GM18519 (cell line): ENCODE measurements around the gene UBE2E1.

Experiments
- ATAC-seq: cut with Tn5 transposase; IDR thresholded peaks from one replicate; pipeline ENCODE4 v1.9.1; 2021; ENCODE audit warnings: mild to moderate bottlenecking, moderate library complexity; ENCODE audit not compliant: unreplicated experiment, low FRiP score

UBE2E1 gene

DNA sequence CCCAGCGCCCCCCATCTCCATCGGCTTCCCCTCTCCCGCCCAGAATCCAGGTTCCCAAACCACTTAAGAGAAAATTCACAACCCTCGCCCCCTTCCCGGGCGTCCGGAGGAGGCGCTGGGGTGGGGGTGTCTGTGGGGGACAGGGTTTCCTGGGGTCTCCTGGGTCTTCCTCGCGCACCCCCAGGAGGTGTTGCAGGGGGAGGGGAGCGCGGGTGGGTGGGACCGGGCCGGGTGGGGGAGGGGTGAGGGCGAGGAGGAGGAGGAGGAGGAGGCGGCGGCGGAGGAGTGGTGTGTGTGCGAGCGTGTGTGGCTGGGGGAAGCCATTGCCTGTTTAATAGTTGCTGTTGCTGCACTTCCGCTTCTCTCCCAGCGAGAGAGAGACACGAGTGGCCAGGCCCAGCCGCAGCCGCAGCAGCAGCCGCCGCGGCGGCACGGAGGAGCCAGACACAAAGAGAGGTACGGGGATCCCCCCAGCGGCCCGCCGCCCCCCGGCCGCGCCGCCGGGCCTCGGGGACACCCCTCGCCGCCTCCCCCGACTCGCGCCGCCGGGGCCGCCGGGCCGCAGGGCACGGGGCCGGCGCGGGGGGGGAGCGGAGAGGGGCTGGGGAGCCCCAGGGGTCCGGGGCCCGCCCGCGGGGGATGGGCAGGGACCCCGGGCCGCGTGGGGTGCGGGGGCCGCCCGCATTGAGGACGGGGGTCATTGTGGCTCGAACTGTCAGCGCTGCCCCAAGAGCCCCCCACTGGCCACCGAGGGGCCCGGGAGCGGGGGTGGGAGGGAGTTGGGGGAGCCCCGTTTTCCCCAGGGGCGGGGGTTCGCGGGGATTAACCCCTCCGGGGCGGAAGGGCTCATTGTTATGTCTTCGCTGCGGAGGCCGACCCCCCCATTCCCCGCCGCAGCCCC lies at the start of gene UBE2E1:
Gene UBE2E1 (plus strand): TSS at position 323 of the 901 bp plus-strand sequence. CDS start 1,315 bp downstream, outside the sequence.
- peak; percentile 62 for ATAC-seq

DNA sequence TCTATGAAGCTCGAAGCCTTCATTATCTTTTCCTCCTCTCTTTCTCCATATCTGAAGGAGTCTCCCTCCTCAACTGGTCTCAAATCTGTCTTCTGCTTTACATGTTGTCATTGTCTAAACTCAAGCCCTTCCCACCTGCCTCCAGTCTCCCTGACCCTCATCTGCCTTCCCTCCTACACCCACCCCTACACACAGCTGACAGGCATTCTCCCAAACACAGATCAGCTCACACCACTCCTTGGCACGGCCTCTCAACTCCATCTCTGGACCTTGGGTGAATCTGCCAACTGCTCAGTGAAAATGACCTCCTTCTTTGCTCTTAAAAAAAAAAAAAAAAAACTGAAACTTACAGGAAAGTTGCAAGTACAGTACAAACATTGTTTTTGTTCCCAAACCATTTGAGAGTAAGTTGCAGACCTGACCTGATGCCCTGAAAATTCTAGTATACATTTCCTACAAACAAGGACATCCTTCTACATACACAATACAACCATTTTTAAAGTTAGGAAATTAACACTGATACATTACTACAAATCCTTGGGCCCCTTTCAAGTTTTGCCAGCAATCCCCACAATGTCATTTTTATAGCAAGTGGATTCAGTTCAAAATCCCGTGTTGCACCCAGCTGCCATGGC lies 49.4 kb upstream of the UBE2E1 start:
- no peak for ATAC-seq

DNA sequence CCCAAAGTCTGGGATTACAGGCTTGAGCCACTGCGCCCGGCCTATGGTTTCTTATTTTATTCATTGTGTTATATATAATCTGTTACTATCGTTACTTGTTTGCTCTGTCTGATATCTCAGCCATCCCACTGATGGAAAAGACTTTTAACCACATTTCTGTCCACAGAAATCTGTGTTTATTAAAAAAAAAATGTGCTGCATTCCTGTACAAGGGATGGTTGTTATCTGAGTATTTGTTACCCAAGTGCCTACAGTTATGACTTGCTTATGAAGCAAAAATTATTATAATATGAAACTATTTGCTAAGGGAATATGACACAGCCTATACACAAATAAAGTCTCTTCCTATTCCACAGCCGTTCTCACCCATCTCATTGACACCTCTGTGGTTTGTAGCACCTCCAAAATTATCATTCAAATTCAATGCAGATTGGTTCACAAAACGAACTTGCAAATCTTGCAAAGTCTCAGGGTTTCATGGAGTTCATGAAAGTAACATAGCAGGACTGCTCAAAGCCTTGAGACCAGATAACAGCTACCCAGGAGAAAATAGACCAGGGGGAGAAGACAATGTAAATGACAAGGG lies 47.4 kb upstream of the UBE2E1 start:
- ATAC-seq, result no peak

DNA sequence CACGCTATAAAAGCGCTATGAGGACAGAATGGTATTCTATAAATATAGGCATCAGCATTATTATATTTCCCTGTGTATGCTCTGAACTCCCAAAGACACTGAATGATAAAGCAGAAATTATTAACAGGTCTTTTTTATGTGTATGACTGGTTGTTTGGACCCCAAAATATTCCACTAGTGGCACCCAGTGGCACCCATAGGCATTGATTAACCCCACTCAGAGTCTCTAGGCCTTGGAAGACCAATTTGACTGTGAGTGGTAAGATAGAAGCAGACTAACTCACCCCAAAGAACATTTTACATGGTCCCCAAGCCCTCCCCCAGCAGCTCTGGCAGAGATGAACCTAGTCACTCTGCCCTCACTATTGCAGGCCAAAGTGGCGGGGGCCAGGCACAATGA lies 45.4 kb upstream of the UBE2E1 start:
- peak; percentile 0 for ATAC-seq

DNA sequence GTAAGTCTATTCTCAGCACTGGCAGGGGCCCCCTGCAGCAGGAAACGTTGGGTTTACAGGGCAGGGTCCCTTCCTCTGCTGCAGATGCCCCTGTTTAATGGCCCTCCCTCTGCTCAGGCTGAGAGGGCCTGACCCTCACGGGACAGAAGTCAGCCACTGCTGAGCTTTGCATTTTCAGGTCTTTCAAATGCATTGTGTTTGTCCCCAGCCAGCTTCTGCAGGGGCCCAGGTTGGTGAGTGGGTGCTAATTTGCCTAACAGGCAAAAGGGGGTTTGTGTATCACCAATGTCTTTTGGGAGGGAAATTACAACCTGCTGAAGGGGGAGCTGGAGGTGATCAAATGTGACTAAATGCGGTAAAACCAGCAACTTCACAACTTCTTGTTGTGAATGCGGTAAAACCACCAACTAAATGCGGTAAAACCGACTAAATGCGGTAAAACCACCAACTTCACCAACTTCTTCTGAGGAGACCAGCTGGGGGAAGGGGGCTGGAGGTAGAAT lies 44.8 kb upstream of the UBE2E1 start:
- ATAC-seq, result peak; percentile 42

GRCh38 chr3:23761440-23761896 lies 44.3 kb upstream of the UBE2E1 start:
- no peak for ATAC-seq

DNA sequence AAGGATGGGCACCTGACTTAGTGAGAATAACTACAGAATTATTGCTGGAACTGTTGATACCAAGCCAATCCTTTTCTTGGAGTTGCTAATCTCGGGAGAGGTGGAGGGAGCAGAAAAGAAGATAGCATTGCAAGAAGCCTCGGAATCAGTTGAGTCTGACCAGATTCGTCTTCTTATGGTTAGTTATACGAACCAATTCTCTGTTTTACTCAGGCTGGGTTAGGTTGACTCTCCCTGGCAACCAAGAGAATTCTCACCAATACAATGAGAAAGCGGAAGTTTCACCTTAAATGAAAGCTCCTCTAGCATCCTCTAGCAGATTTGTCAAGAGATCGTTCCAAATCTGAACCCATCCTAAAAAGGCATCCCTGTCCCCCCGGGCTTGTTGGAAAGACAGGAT lies 43.5 kb upstream of the UBE2E1 start:
- peak; percentile 88 for ATAC-seq

DNA sequence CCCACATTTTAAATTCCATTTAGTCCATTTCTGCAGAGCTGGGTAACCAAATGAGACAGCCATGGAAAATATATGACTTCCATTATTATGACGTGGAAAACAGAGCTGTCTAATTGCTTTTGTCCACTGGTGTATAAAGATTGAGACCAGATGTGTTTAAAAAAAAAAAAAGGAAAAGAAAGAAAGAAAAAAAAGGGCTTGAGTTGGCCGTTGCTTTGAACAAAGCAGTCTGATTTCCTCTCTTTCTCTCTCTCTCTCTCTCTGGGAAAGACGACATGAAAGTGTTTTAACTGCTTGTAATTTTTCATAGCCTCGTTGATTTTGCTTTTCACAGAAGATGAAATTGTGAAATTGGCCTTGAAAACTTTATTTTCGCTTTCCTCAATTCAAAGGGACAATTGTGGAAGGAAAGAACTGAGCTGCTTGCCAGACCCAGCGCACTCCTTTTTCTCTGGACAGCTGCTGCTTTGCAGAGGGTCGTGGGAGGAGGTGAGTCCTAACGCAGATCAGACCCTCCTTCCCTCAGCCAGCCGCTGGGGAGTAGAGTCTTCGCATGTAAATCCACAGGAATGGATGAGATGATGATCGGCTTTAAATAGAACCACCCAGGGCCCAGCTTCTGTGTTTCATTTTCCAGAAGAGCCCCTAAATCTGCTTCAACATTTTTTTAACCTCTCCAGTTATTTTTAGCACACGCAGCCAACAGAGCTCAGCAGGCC lies 42.8 kb upstream of the UBE2E1 start:
- ATAC-seq, result no peak

DNA sequence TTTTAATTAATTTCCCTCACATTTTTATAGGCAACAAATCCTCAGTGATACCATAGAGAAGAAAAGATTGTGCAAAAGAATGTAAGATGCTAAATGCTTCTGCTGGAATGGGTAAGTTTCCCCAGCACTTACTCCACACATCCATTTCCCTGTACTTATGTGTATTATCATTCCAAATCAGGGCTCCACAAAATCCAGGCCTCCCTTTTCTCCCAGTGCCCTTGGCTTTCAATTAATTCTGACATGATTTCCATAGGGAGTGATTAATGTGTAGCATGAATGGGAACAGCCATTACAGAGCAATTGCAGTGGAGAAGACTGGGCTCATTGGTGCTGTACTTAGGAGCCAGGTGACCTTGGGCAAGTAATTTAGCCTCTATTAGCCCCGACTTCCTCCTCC lies 41.3 kb upstream of the UBE2E1 start:
- ATAC-seq, result no peak

- ATAC-seq, result no peak
Observed at GRCh38 chr3:23767546-23767945, 38.2 kb upstream of the UBE2E1 start.

DNA sequence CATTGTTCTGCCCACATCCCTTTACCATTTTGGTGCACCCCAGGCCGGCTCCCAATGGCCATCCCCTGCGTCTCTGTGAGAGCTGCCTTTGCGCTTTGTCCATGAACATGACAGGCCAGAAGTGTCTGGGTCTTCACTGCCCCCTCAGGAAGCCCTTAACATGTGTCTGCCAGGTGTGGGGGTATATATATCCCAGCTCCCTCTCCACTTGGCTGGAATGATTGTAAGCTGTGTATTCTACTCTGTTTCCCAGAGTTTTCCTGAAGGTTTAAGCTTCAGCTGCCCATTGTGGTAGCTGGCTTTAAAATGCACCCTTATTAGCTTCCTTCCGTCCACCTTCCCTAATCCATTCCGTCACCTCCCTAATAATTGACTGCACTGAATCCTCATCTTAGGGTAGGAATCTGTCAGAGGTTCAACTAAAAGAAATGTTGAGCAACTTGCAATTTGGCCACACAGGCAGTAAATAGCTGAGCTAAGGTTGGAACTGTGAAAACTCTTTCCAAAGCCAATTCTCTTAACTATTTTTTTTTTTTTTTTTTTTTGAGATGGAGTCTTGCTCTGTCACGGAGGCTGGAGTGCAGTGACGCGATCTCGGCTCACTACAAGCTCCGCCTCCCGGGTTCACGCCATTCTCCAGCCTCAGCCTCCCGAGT lies 30.4 kb upstream of the UBE2E1 start:
- ATAC-seq, result no peak

- ATAC-seq, result no peak
Observed at GRCh38 chr3:23776352-23776891, 29.3 kb upstream of the UBE2E1 start.

DNA sequence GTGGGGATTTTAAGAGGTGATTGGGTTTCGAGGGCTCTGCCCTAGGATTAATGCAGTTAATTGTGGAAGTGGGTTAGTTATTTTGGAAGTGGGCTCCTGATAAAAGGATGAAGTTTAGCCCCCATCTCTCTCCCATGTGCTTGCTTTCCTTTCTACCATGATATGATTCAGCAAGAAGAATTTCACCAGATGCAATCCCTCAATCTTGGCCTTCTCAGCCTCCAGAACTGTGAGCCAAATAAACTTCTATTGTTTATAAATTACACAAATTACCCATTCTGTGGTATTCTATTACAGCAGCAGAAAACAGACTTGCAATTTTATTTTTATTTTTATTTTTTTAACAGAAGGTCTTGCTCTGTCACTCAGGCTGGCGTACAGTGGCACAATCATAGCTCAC lies 27.3 kb upstream of the UBE2E1 start:
- no peak for ATAC-seq

DNA sequence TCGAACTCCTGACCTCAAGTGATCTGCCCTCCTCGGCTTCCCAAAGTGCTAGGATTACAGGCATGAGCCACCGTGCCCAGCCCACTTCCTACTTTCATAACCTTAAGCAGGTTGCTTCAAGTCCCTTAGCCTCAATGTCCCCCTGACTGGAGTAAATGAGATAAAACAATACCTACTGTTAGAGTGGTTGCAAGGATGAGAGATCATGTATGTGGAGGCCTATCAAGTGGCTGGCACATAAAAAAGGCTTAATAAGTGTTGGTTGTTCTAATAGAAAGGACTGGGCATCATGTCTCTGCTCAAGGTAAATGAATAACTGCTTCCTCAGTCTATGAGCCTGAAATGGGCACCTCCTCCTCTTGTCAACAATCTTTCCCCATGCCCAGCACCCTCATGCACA lies 25.9 kb upstream of the UBE2E1 start:
- no peak for ATAC-seq

GRCh38 chr3:23781051-23781450 lies 24.7 kb upstream of the UBE2E1 start:
- no peak for ATAC-seq

- ATAC-seq, result no peak
Observed at GRCh38 chr3:23781871-23782270, 23.9 kb upstream of the UBE2E1 start.

DNA sequence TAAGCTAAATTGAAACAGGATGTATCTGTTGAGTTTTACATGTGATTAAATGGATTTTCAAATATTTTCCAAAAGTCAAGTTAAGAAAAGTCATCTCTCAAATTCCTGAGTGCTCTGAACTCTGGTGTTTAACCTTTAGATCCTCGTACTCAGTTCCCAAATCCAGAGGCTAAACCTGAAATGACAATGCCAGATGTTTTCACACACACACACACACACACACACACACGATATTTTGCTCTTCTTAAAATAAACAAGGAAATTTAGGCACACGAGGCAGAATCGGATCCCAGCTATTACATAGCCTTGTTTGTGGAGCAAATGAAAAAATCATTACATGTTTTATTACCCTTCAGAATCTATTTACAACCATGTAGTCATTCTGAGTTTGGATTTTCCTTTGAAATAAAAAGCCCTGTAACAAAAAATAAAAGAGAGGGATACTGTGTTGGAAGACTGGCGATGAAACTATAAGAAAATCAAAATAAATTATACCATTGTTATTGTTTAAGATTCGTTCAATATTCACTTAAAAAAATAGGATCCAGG lies 20.6 kb upstream of the UBE2E1 start:
- ATAC-seq, result no peak

GRCh38 chr3:23785882-23786281 lies 19.9 kb upstream of the UBE2E1 start:
- no peak for ATAC-seq

- ATAC-seq, result no peak
Observed at GRCh38 chr3:23791678-23792077, 14.1 kb upstream of the UBE2E1 start.
